Esophagus squamous epithelium (tissue), 4 donors: Measurements from ENCODE around the gene HSBP1L1.
A peak's percentile ranks its signal among the peaks of the same experiment; 100 is the strongest.

ENCODE experiments used
- CTCF ChIP-seq, 6 experiments: fragments of 450-650 bp in 4 of 6; fragments of 200-600 bp in 2 of 6; sonication (generic) in 2 of 6; IDR thresholded peaks; one replicate each; pipeline ENCODE4 v1.5.1; 2016 to 2019; ENCODE audit warnings: antibody characterized with exemption in 6 of 6, mild to moderate bottlenecking in 4 of 6, moderate library complexity in 4 of 6
- POLR2A ChIP-seq, 4 donors: fragments of 450-650 bp; IDR thresholded peaks; one replicate each; pipeline ENCODE4 v1.6.1; 2017; ENCODE audit warnings: antibody characterized with exemption in 4 of 4, mild to moderate bottlenecking in 4 of 4, moderate library complexity in 3 of 4

GRCh38 chr18:79988451-79989194, 24.2 kb downstream of the HSBP1L1 start, which contains the start of gene TXNL4A:
- TF ChIP-seq CTCF (IDR thresholded peaks at IDR 0.05) (no peak), POLR2A (IDR thresholded peaks at IDR 0.05) (peak in 2 of 4 donors; percentile 81 to 88)
